Fibroblast of skin of left quadriceps (primary cell): ENCODE data around the gene SEMA3B.

ENCODE experiments used
- DNase-seq, 2 experiments: peaks; one replicate each; pipeline ENCODE4 v3.0.0-alpha.2; 2013; ENCODE audit warnings: low read depth in 2 of 2

SEMA3B gene

DNA sequence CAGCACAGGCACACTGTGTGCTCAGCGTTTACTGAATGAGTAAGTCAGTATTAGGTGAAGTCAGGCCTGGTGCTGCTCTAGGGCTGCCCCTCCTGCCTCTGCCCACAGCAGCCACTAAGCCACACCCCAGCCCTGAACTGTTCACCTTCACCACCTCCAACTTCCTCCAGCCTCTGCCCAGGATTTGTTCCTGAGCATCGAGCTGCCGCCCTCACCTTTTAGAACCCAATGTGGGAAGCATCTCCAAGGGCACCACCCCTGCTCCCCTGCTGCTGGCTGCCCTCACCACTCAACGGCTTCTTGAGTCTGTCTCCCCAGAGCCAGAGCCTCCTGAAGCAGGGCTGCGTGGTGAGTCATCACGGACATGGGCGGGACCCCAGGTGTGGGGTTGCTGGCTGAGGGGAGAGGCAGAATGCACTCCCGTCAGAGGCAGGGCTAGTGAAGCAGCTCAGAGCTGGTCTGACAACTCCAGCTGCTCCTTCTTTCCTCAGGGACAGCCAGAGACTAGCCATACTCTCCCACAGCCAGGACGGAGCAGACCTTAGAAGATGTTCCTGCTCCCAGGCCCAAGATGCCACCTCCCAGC is 47.8 kb downstream of the SEMA3B start:
- no peak for DNase-seq

DNA sequence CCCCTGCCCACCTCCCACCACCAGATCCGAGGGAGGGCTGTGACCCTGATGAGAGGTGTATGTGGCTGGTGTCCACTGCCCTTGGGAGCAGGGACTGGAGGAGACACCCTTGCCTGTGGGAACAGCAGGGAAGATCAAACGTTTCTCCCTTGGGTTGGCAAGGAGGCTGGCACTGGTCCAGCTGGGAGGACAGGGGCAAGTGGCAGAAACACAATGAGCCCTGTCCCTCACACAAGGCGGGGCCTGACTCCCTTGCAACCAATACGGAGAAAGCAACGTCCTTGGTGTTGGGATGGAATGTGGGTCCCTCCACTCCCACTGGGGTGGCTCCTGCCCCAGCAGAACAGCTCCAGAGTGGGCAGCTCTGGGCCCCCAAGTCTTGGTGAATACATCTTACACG is 48.4 kb downstream of the SEMA3B start:
- no peak for DNase-seq

DNA sequence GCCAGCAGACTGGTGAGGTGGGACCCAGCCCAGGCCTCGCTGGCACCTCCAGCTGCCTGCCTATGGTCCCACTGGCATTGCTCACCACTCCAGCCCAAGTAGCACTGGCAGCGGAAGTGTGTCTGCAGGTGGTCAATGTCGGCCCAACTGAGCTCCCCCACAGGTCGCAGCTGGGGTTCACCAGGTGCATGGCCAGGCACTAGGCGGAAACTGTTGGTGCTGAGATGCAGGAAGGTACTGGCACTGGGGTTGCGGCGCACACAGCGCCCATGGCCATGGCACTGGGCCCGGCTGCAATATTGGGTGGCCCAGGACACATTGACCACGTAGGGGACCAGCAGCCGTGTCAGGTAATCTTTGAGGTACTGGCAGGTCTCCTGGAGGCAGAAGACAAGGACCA is 49.2 kb downstream of the SEMA3B start:
- no peak for DNase-seq

DNA sequence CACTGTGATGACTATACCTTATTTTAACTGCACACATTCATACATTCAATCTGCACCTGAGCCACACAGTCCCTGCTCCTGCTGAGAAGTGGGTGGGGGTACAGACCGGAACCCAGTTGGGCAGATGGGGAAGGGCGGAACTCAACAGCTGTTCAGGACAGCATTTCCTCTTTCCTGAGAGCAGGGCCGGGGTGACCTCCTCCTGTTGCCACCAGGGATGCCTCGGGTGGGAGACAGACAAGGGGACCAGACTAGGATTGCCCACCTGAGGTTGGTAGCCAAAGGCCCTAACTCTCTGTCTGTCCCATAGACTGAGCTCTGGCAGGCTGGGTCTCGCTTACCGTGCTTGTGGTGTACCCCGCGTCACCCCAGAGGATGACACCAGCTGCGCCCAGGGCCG is 49.7 kb downstream of the SEMA3B start:
- no peak for DNase-seq

DNA sequence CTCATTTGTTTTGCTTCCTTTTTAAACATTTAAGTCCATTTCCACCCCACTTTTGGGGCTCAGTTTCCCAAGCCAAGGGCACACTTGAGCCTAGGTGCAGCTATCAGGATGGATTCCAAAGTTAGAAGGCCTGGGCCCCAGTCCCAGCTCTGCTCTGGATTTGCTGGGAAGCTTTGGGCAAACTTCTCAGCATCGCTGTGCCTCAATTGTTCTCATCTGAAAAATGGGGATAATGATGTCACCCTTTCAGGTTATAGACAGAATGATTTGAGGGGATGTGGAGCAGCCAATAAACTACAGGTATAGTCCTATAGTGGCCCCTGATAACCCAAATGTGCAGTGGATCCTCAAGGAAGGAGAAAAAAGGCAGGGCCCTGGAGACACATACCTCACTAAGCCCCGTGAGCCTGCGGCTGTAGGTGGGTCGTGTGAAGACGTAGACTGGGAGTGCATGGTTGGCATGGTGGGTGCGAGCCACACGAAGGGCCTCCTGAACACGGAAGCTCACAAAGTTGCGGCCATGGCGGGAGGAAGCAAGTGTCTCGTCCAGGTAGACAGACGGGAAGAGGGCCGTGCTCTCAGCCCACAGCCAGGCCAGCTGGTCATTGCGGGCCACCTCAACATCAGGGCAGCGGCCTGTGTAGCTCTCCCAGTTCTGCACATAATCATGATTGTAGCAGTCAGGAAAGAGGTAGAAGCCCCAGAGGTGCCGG is 50.4 kb downstream of the SEMA3B start:
- DNase-seq: no peak

DNA sequence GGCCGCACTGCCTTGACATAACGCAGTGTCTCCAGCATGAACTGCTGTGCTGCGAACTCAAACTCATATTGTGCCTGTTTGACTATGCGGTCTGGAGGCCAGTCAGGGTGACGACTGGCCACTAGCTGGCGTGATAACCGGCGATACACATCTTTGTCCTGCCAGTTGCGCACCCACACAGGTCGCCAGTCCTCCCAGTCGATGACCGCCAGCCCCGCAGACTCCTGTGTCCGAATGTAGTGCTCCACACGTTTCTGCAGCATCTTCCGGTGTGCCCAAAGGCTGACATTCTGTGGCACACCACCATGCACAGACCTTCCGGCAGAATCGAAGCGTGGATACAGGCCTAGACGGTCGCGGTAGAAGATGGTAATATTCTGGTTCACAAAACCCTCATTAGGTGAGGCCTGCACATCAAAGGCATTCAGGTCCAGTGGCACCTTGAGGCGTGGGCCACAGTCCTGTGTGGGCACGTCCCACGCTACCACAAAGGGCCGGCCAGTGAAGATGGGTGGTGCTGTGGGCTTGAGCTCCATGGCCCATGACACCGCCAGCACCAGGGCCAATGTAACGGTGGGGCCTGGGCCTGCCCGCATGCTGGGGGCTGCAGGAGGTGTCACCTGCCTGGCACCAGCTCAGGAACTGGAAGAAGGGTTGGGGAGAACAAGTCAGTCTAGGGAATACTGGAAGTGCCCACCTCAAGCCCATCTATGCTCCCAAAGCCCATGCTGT is 51.1 kb downstream of the SEMA3B start:
- DNase-seq: no peak

DNA sequence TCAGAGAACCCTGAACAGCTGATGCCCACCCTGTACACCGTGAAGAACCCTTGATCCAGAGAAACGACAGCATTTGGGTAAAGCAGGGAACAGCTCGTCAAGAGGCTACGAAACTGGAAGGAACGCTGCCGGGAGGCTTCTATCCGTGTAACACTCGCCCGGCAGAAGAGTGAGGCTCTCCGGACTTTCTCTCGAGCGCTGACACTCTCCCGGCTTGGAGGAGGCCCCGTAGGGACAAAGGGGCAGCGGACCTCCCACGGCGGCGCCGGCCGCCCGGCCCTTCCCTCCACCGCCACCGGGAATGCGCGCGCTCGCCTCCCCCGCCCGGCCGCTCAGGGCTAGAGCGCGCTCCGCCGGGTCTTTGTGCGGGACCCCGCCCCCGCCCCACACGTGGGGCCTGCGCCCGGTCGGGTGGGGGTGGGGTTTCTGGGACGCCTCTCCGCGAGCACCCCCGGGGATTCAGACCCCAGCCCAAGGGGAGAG is 51.9 kb downstream of the SEMA3B start:
- no peak for DNase-seq

DNA sequence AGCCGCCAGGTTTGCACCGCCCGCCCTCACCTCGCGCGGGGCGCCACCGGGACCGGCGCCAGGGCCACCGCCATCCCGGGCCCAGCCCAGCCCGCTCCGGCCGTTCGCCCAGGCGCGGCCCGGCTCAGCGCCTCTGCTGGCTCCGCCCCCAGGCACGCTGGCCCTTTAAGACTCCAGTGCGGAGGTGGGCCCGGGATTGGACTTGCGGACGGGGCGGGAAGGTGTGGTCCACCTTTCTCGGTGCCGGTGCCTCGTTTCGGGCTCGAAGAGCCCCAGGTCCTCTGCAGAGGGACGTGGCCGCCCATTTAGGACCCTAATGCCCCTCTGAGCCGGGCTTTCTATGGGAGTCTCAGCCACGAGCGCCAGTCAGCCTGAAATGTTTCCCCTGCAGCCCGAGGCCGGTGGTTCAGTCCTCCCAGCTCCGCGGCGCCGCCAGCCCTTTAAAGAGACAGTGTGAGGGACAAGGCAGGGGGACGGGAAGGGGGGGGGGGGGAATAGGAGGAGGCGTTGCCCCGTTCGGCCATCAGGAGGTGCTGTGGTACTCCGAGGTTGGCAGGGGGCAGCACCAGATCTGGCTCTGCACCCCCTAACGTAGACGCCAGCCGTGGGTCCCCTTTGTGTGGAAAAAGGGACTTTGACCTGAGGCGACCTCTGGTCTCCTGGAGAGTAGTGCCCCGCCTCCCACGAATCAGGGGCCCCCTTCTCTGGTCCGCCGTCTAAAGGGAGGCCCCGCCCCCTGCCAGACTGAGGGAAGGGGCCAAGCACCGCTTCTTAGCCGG is 52.6 kb downstream of the SEMA3B start:
- DNase-seq: peak; percentile 75 to 78

DNA sequence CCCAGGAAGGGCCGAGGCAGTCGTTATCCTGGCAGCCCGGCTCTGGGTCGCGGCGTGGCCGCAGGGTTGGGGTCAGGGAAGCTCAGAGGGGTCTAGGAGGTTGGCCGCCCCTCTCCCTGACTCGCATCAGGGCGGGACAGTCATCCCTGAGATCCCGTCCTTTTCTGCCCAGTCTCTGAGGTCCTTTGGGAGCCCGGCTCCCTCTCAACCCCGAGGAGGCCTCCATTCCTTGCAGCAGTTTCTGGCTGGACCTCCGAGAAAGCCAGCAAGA is 53.1 kb downstream of the SEMA3B start:
- no peak for DNase-seq

DNA sequence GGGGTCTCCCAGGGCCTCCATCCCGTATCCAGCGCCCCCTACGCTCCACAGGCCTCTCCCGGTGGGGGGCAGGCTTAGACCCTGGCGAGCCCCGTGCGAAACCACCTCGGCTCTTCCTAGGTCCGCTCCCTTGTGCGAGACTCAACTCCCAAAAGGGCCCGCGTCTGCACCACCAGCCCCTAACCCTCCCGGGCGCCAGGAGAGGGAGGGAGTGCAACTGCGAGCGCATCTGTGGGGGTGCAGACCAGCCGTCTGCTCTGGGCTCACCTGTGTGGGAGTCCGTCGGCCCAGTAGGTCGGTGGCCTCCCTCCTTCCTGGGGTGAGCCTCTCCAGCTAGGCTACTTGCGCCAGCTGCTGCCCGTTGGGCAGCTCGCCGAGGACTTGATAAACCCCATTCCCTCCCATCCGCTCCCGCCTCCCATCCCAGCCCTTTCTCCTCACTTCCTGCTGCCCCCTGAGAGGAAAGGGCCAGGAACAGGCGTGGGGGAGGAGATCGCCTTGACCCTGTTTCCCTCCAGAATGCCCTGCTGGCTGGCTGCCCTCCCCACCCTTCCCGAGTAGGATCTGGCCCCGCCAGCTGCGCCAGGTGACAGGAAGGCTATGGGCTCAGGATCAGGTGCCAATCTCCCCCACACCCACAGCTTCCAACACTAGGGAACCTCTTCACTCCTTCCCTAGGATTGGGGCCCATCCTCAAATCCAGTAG is 53.6 kb downstream of the SEMA3B start, which contains the start of gene HYAL2:
TSS of gene HYAL2 (minus strand) at position 360 of the 706 bp plus-strand sequence. CDS start 2,256 bp downstream, outside the sequence.
- no peak for DNase-seq

DNA sequence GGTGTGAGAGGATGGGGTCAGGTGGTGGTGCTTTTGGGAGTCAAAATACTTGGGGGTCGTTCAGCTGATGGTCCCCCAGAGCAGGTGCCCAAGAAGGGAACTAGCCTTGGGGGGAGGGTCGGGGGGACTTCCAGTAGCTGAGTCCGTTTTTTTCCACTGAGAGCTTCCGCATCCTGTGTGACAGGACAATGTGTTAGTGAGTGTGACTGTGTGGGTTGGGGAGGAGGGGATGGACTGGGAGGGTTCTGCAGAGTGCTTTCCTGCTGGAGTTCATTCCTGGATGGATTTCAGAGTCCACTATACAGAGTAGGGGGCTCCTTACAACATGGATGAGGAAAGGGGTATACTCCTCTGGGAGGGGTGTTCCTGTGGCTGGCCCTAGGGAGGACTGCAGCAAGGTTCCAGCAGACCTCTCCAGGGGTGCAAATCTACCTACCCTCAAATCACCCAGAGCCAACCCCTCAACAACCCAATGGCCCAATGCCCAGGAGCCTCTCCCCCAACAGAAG is 54.2 kb downstream of the SEMA3B start:
- no peak for DNase-seq

DNA sequence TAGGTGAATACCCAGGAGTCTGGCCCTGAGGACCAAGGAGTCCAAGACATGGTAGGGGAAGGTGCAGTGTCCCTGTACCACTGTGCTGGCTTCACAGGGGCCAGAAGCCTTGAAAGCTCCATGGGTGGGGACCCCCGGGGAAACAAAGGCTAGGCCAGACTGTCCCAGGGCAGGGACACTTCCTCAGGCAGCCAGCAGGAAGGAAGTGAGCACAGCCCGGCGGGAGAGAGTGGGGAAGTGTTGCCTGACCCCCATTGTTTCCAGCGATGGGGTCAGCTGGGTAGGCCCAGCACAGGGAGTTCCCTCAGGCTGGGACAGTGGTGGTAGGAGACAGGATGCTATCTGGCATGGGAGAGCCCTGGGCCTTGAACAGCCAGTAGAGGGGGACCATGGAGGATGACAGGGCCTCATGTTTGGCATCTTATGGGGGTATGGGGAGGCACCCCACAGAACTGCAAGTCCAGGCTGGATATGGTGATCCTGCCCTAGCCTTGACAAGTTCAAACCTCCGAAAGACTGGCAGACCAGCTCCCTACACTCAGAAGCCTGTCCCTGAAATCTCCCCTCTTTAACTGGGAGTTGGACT is 54.8 kb downstream of the SEMA3B start:
- no peak for DNase-seq

DNA sequence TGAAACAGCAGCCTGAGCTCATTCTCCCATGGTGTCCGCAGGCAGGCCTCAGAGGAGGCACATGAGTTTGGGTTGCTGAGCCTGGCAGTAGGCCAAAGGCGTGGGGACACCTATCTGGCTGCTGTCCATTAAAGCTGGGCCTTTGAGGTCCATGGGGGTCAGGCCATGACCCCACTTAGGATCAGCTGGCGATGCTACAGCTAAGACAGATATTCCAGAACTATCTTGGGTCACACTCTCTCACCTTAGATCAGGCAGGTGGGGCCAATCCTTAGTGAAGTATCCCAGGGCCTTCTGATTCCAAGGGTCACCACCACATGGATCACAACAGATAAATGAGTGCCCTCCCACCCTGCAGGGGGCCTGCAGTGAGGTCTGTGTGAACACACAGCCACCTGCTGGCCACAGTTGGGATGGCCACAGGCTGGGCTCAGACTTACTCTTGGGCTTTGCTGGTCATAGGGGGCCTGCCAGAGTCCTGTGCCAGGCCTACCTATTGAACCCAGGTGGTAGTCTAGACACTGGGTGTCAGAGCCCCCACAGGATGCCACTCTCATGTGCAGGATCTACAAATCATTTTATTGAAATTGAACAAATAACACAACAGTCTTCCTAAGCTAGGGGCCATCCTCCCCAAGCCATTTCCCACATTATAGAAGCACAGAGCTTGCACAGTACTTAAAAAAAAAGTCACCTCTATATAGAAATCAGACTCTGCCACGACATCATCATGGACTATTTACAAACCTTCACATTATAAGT is 55.6 kb downstream of the SEMA3B start:
- DNase-seq: no peak

DNA sequence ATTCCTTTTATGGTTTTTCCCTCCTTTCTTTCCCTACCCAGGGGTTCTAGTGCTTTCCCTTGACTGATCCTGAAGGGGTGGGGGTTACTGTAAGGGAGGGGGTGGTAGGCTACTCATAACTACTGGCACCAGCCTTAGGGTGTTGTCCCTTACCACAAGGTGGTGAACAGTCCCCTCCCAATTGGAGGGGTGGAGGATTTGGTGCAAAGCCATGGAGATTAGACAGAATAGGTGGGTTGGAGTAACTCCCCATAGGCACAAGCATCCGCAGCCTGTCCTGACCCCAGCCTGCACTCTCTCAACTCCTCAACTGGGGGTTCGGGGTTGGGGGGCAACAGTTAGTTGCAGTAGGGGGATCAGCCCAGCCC is 56.1 kb downstream of the SEMA3B start:
- no peak for DNase-seq

DNA sequence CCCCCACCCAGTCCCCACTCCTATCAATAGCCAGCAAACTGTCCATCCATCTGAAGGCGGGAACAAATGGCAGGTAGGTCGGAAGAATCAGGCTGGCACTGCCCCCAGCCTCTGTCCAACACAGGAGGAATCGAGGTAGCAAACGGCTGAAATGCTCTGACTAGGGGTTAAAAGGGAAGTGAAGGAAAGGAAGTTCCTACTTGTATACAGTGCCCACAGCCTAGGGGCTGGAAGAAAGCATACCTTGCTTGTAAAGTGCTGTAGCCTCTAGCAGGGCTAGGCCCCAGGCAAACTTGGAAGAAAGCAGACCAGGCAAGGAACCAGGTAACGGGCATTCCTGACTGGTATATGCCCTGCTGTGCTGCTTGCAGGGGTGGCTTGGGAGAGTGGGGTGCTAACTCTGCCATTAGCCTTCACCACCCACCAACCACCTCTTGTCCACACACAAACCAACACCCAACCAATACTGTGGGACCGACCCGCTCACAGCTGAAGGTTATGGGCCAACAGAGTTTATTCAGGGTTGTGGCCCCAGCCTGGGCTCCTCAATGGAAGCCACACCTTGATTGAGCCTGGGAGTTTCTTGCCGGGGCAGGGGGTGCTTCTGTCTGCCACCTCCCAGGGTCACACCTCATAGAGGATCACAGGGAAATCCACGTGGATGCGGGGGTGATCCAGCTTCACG is 56.7 kb downstream of the SEMA3B start:
- no peak for DNase-seq

DNA sequence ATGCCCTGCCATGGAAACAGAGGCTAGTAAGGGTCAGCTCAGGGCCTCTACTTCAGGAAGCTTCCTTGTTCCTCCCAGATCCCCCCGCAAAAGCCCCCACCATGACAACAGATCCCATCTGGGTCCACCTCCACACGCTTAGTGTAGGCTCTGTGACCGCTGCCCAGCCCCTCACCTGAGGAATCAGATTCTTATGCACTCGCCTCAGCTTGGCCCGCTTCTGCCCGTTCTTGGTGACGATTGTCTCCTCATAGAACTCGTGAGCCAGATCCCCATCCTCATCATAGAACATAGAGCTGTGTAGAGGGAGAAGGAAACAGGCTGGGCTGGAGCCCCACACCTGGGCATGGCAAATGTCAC is 57.2 kb downstream of the SEMA3B start:
- no peak for DNase-seq

DNA sequence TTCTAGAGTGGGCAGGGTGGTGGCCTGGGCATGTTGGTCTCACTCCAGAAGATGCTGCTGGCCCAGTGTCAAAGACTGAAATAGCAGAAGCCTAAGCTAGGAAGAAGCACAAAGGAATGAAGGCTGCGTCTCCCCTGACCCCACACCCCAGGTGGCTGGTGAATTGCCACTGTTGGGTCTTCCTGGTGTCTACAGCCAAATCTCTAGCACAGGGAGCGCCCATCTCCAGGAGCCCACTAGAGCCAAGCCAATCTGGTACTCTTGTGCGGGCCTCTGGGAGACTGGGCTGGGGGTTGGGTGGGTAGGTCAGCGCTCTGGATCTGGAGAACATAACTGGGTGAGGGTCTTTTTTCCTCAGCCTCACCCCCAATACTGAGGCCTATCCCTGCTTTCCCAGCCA is 58.2 kb downstream of the SEMA3B start:
- DNase-seq: no peak
